HS-5 (cell line): ENCODE results near the gene FNBP1L.

Experiments
- DNase-seq: peaks from one replicate; pipeline ENCODE4 v3.0.0-alpha.2; 2012; ENCODE audit warnings: low read depth

Gene FNBP1L

GRCh38 chr1:93592551-93592949, 144.6 kb downstream of the FNBP1L start:
- no peak for DNase-seq

GRCh38 chr1:93593854-93594602, 146.1 kb downstream of the FNBP1L start:
- no peak for DNase-seq

- no peak for DNase-seq
Measured at GRCh38 chr1:93594603-93594880, 146.6 kb downstream of the FNBP1L start.

GRCh38 chr1:93595266-93595665, 147.3 kb downstream of the FNBP1L start:
- DNase-seq = no peak

GRCh38 chr1:93595743-93596142, 147.8 kb downstream of the FNBP1L start:
- DNase-seq = no peak

GRCh38 chr1:93596329-93597089, 148.6 kb downstream of the FNBP1L start:
- no peak for DNase-seq

- DNase-seq = no peak
Measured at GRCh38 chr1:93597709-93598108, 149.8 kb downstream of the FNBP1L start.

- DNase-seq = no peak
Measured at GRCh38 chr1:93598396-93598795, 150.5 kb downstream of the FNBP1L start.

- no peak for DNase-seq
Measured at GRCh38 chr1:93598861-93599439, 151.0 kb downstream of the FNBP1L start.

- no peak for DNase-seq
Measured at GRCh38 chr1:93599479-93599878, 151.6 kb downstream of the FNBP1L start.

- no peak for DNase-seq
Measured at GRCh38 chr1:93600663-93601062, 152.7 kb downstream of the FNBP1L start.

- no peak for DNase-seq
Measured at GRCh38 chr1:93601686-93602085, 153.8 kb downstream of the FNBP1L start.

- no peak for DNase-seq
Measured at GRCh38 chr1:93602101-93602500, 154.2 kb downstream of the FNBP1L start.

- DNase-seq = no peak
Measured at GRCh38 chr1:93603106-93603505, 155.2 kb downstream of the FNBP1L start.

- no peak for DNase-seq
Measured at GRCh38 chr1:93603601-93604000, 155.7 kb downstream of the FNBP1L start.
